Ectodermal cell (in vitro differentiated cells): ENCODE measurements around the gene FEM1C.
A peak's percentile ranks its signal among the peaks of the same experiment; 100 is the strongest.

ENCODE experiments used
- H3K27ac ChIP-seq: 2 replicates; pipeline ENCODE4 v1.7.0; 2013; ENCODE audit warnings: mild to moderate bottlenecking, low read depth, low read length; ENCODE audit not compliant: insufficient read depth, poor library complexity, severe bottlenecking
- H3K27me3 ChIP-seq: 2 replicates; pipeline ENCODE4 v1.7.0; 2013; ENCODE audit warnings: mild to moderate bottlenecking, low read length; ENCODE audit not compliant: insufficient read depth, control insufficient read depth, poor library complexity, severe bottlenecking
- H3K36me3 ChIP-seq: one replicate; pipeline ENCODE4 v1.7.0; 2013; ENCODE audit warnings: low read length; ENCODE audit not compliant: control insufficient read depth, insufficient read depth
- H3K4me1 ChIP-seq: one replicate; pipeline ENCODE4 v1.7.0; 2013; ENCODE audit warnings: low read length; ENCODE audit not compliant: control insufficient read depth, insufficient read depth
- H3K4me3 ChIP-seq: 2 replicates; pipeline ENCODE4 v1.7.0; 2013; ENCODE audit warnings: low read depth, low read length, control low read depth; ENCODE audit not compliant: insufficient read depth
- H3K9me3 ChIP-seq: 2 replicates; pipeline ENCODE4 v1.7.0; 2013; ENCODE audit warnings: mild to moderate bottlenecking, low read length, moderate library complexity; ENCODE audit not compliant: control insufficient read depth
- WGBS, 2 experiments: methylation state at CpG; one replicate each; pipeline ENCODE4 v1.1.7; 2013; ENCODE audit warnings: missing lambda C conversion rate in 2 of 2; 5-methylcytosine and 5-hydroxymethylcytosine counted together

Gene FEM1C

GRCh38 chr5:115578657-115579056, 34.1 kb upstream of the FEM1C start:
- H3K27ac ChIP-seq: no peak overlapping the region
- H3K36me3 ChIP-seq: no peaks in the 10 kb centered on the region
- H3K4me1 ChIP-seq: no peaks in the 10 kb centered on the region
- no peak overlapping the region for H3K4me3 ChIP-seq
- H3K9me3 ChIP-seq: no peaks in the 10 kb centered on the region
- WGBS, 2 experiments: 91 to 92% methylated on average over 2 to 3 of the region's 3 CpGs
- H3K27me3 ChIP-seq: no peaks in the 10 kb centered on the region

DNA sequence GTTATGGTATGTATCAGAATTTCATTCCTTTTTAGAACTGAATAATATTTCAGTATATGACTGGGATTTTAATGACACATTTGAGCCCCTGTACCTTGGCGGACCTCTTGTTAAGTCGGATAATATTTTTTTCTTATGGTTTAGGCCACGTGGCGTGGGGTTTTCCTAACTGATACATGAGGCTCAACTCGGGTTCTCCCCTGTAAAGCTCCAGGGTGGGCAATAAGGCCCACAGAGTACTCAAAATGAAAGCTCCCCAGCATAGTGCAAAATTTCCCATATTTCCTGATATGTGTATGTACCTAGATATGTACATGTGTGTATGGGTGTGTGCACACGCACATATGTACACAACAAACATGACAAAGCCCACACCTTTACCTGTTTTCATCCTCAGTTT, 33.2 kb upstream of the FEM1C start:
- H3K9me3 ChIP-seq: no peaks in the 10 kb centered on the region
- 96% methylated on average over 5 of the region's 6 CpGs for WGBS, 2 experiments

GRCh38 chr5:115577329-115577728, 32.8 kb upstream of the FEM1C start:
- H3K36me3 ChIP-seq: no peaks in the 10 kb centered on the region
- H3K9me3 ChIP-seq: no peaks in the 10 kb centered on the region
- no peak overlapping the region for H3K27ac ChIP-seq
- no peaks in the 10 kb centered on the region for H3K4me1 ChIP-seq
- H3K27me3 ChIP-seq: no peaks in the 10 kb centered on the region
- 92 to 100% methylated on average over 2 of the region's 2 CpGs for WGBS, 2 experiments
- no peak overlapping the region for H3K4me3 ChIP-seq

More for the DNA sequence above, 33.2 kb upstream of the FEM1C start:
- Histone ChIP-seq H3K4me1 (no peaks in the 10 kb centered on the region), H3K4me3 (no peak overlapping the region), H3K27me3 (no peaks in the 10 kb centered on the region), H3K36me3 (no peaks in the 10 kb centered on the region), H3K27ac (no peak overlapping the region)

- 88 to 92% methylated on average over 5 of the region's 5 CpGs for WGBS, 2 experiments
- Histone ChIP-seq H3K4me1 (no peaks in the 10 kb centered on the region), H3K9me3 (no peaks in the 10 kb centered on the region), H3K4me3 (no peak overlapping the region), H3K36me3 (no peaks in the 10 kb centered on the region), H3K27ac (no peak overlapping the region), H3K27me3 (no peaks in the 10 kb centered on the region)
These were observed 30.8 kb upstream of the FEM1C start for GRCh38 chr5:115575167-115576070.

DNA sequence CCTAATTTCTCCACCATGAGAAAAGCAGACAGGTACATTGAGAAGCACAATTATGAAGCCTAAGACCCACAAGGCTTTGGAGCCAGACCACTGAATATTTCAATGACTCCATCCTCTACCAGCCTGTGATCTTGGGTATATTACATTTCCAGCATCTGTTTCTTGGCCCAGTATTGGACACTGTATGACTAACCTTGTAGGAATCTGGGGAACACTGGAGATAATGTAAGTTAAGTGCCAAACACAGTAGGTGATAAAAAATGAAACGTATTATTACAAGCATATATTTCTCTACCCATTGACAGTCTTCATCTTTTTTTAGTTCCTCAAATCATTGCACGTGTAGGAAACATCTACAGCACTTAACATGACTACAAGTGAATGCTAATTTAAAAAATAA, 28.6 kb upstream of the FEM1C start:
- 83 to 93% methylated on average over 1 to 2 of the region's 2 CpGs for WGBS, 2 experiments
- Histone ChIP-seq H3K4me3 (no peak overlapping the region), H3K27ac (no peak overlapping the region), H3K4me1 (no peaks in the 10 kb centered on the region), H3K27me3 (no peaks in the 10 kb centered on the region), H3K9me3 (no peaks in the 10 kb centered on the region), H3K36me3 (no peaks in the 10 kb centered on the region)

- Histone ChIP-seq H3K27ac (peak overlapping the region; percentile 47), H3K4me1 (no peaks in the 10 kb centered on the region), H3K9me3 (no peaks in the 10 kb centered on the region), H3K36me3 (no peaks in the 10 kb centered on the region), H3K4me3 (no peak overlapping the region), H3K27me3 (no peaks in the 10 kb centered on the region)
- WGBS, 2 experiments: 77 to 80% methylated on average over 5 of the region's 5 CpGs
These were observed 26.9 kb upstream of the FEM1C start for GRCh38 chr5:115571441-115571878.

GRCh38 chr5:115568668-115569067, 24.1 kb upstream of the FEM1C start:
- WGBS, 2 experiments: 93 to 100% methylated on average over 1 of the region's 1 CpG
- Histone ChIP-seq H3K27me3 (no peaks in the 10 kb centered on the region), H3K36me3 (no peaks in the 10 kb centered on the region), H3K9me3 (no peaks in the 10 kb centered on the region), H3K4me3 (no peak overlapping the region), H3K27ac (no peak overlapping the region), H3K4me1 (no peaks in the 10 kb centered on the region)

DNA sequence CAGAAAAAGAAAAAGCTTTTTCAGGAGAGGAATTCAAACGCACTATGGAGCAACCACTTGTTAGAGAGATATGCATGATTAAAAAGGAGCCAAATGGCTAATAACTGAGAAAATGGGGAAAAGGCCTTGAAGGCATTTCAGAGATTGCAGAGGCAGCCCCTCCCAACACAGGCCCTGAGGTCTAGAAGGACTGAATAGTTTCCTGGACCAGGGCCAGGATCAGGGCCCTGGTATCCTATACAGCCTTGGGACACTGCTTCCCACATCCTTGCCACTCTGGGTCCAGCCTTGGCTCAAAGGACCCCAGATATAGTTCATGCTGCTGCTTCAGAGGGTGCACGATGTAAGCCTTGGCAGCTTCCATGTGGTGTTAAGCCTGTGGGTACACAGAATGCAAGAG, 20.7 kb upstream of the FEM1C start:
- H3K9me3 ChIP-seq: no peaks in the 10 kb centered on the region
- no peaks in the 10 kb centered on the region for H3K4me1 ChIP-seq
- no peaks in the 10 kb centered on the region for H3K27me3 ChIP-seq
- 91 to 94% methylated on average over 2 of the region's 2 CpGs for WGBS, 2 experiments
- H3K36me3 ChIP-seq: no peaks in the 10 kb centered on the region
- no peak overlapping the region for H3K27ac ChIP-seq
- no peak overlapping the region for H3K4me3 ChIP-seq

DNA sequence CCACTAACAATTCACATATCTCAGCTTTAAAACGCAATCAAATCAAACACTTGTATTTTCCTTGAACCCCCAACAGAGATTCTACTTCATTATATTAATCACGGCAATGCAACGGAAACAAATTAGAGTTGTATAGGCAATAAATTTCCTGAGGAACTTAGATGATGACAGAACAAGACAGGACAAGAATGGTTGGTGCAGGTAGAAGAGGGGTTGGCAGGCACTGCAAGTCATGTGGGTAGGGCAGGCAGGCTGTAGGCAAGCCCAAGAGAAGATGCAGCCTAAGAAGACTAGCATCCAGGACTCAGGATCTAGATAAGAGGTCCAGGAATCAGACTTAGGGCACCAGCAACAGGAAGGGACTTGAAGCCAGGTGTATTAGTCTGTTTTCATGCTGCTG, 16.6 kb upstream of the FEM1C start:
- no peak overlapping the region for H3K4me3 ChIP-seq
- no peaks in the 10 kb centered on the region for H3K36me3 ChIP-seq
- no peaks in the 10 kb centered on the region for H3K27me3 ChIP-seq
- H3K4me1 ChIP-seq: no peaks in the 10 kb centered on the region
- no peak overlapping the region for H3K27ac ChIP-seq
- no peaks in the 10 kb centered on the region for H3K9me3 ChIP-seq
- WGBS, 2 experiments: 96 to 100% methylated on average over 3 of the region's 3 CpGs

DNA sequence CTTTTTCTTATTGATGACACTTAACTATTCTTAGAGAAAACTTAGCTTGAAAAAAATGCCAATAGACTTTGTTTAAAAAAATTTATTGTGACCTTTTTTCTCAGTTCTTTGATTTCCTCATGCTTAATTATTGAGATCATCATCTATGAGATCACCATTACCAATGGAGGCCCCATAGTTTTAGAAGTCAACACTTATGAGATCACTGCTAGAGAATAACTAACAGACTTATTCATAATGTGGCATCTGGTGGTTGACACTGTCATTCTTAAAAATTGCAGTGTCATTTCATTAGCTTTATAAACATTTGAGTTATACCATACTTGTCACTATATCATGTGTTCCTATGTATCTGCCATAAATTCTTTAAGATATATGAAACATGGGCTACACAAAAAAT, 14.9 kb upstream of the FEM1C start:
- H3K36me3 ChIP-seq: no peaks in the 10 kb centered on the region

More for the DNA sequence above, 14.9 kb upstream of the FEM1C start:
- H3K27me3 ChIP-seq: no peaks in the 10 kb centered on the region
- H3K27ac ChIP-seq: no peak overlapping the region
- H3K4me1 ChIP-seq: no peaks in the 10 kb centered on the region
- H3K9me3 ChIP-seq: no peaks in the 10 kb centered on the region
- no peak overlapping the region for H3K4me3 ChIP-seq
